H1 (cell line): ENCODE data around the gene ATP11A. TPM values are rescaled to one million over a fixed set of nuclear protein-coding genes. Genes with fewer than 3 reads are reported as not detected.

ENCODE experiments used
- CTCF ChIA-PET: fragments of 300-600 bp; sonication (Branson Sonifier 250); formaldehyde crosslinking; loops from one replicate; lab custom pipeline; 2021; ENCODE audit not compliant: partially characterized antibody; lab: Charles Lee
- POLR2A ChIA-PET: fragments of 300-600 bp; sonication (Branson Sonifier 250); formaldehyde crosslinking; loops from one replicate; lab custom pipeline; 2021; ENCODE audit warnings: inconsistent platforms; ENCODE audit not compliant: partially characterized antibody; lab: Charles Lee
- DNase-seq, 2 experiments: peaks; one replicate each; pipeline versions ENCODE4 v3.0.0 to v3.0.0-alpha.2; 2010 to 2022; ENCODE audit warnings: low spot score in 2 of 2, low read depth in 1 of 2, mixed read lengths in 1 of 2
- FAIRE-seq: peaks from 2 replicates; lab custom pipeline; 2011; peaks lifted over from hg19 to GRCh38; lab: Jason Lieb, UNC
- H2AFZ ChIP-seq: 2 replicates; pipeline ENCODE4 v1.8.1; 2012; ENCODE audit warnings: low read length, inconsistent platforms
- H2AK5ac ChIP-seq: 2 replicates; pipeline ENCODE4 v1.6.1; 2013; ENCODE audit warnings: low read depth, low read length
- H2BK120ac ChIP-seq: replicated peaks from 2 replicates; pipeline ENCODE3; 2013; ENCODE audit warnings: low read depth, low read length, inconsistent platforms
- H2BK12ac ChIP-seq: 2 replicates; pipeline ENCODE4 v1.6.1; 2013; ENCODE audit warnings: low read depth, low read length
- H2BK15ac ChIP-seq: 2 replicates; pipeline ENCODE4 v1.6.1; 2013; ENCODE audit warnings: low read length
- H2BK20ac ChIP-seq: 2 replicates; pipeline ENCODE4 v1.6.1; 2013; ENCODE audit warnings: low read length
- H2BK5ac ChIP-seq: 2 replicates; pipeline ENCODE4 v1.6.1; 2013; ENCODE audit warnings: low read depth, low read length
- H3K14ac ChIP-seq: 2 replicates; pipeline ENCODE4 v1.6.1; 2013; ENCODE audit warnings: inconsistent platforms; ENCODE audit not compliant: insufficient read length
- H3K18ac ChIP-seq: 2 replicates; pipeline ENCODE4 v1.6.1; 2013; ENCODE audit warnings: low read length; ENCODE audit errors: extremely low read depth
- H3K23ac ChIP-seq: 2 replicates; pipeline ENCODE4 v1.6.1; 2013; ENCODE audit warnings: inconsistent platforms; ENCODE audit not compliant: insufficient read length
- H3K23me2 ChIP-seq: 2 replicates; pipeline ENCODE4 v1.6.1; 2013; ENCODE audit warnings: low read depth, low read length
- H3K27ac ChIP-seq: 2 replicates; pipeline ENCODE4 v1.6.1; 2011; ENCODE audit warnings: low read depth, low read length, inconsistent platforms
- H3K27me3 ChIP-seq, 4 experiments: replicated peaks in 1 of 4; 1 replicate in 1 of 4; 2 replicates in 3 of 4; pipeline versions ENCODE4 v1.6.1 to v1.8.1; 2011 to 2013; ENCODE audit warnings: low read length in 3 of 4, mild to moderate bottlenecking in 3 of 4, inconsistent platforms in 2 of 4, mixed read lengths in 2 of 4, moderate library complexity in 1 of 4; ENCODE audit not compliant: control insufficient read depth in 3 of 4, insufficient read depth in 3 of 4; ENCODE audit errors: extremely low read depth in 1 of 4
- H3K36me3 ChIP-seq, 4 experiments: 2 replicates each; pipeline versions ENCODE4 v1.6.1 to v1.8.1; 2011 to 2013; ENCODE audit warnings: mild to moderate bottlenecking in 4 of 4, low read length in 3 of 4, moderate library complexity in 2 of 4, control low read depth in 1 of 4, inconsistent platforms in 1 of 4; ENCODE audit not compliant: insufficient read depth in 4 of 4, control insufficient read depth in 2 of 4
- H3K4ac ChIP-seq: replicated peaks from 2 replicates; pipeline ENCODE3; 2013; ENCODE audit warnings: low read length, low read depth, mixed read lengths, inconsistent platforms; ENCODE audit not compliant: insufficient read length
- H3K4me1 ChIP-seq, 4 experiments: replicated peaks in 1 of 4; 1 replicate in 1 of 4; 2 replicates in 3 of 4; pipeline versions ENCODE4 v1.6.1 to v1.8.1; 2011 to 2013; ENCODE audit warnings: low read length in 3 of 4, inconsistent platforms in 2 of 4, mixed read lengths in 1 of 4; ENCODE audit not compliant: insufficient read depth in 4 of 4, control insufficient read depth in 3 of 4
- H3K4me2 ChIP-seq, 2 experiments: 2 replicates each; pipeline versions ENCODE4 v1.6.1 to v1.8.1; 2011 to 2013; ENCODE audit warnings: low read depth in 2 of 2, low read length in 2 of 2, control low read depth in 1 of 2, inconsistent platforms in 1 of 2, mild to moderate bottlenecking in 1 of 2; ENCODE audit not compliant: insufficient read depth in 1 of 2
- H3K4me3 ChIP-seq, 4 experiments: fragments of 200-600, 300-600 bp in 1 of 4; sonication (generic), shearing (Covaris generic), sonication (Bioruptor Twin) in 1 of 4; 2 replicates each; pipeline versions ENCODE4 v1.5.1 to v1.8.1; 2011 to 2016; ENCODE audit warnings: low read length in 4 of 4, low read depth in 3 of 4, control low read depth in 2 of 4, inconsistent platforms in 2 of 4, mild to moderate bottlenecking in 2 of 4, mixed read lengths in 1 of 4, moderate library complexity in 1 of 4; ENCODE audit not compliant: insufficient read depth in 2 of 4; ENCODE audit errors: extremely low read depth in 1 of 4
- H3K56ac ChIP-seq: replicated peaks from 2 replicates; pipeline ENCODE3; 2013; ENCODE audit warnings: low read depth, mild to moderate bottlenecking, mixed read lengths, low read length, inconsistent platforms; ENCODE audit not compliant: insufficient read length
- H3K79me1 ChIP-seq: 2 replicates; pipeline ENCODE4 v1.6.1; 2013; ENCODE audit warnings: low read depth, low read length, control low read depth
- H3K79me2 ChIP-seq, 2 experiments: 2 replicates each; pipeline versions ENCODE4 v1.6.1 to v1.8.1; 2012 to 2013; ENCODE audit warnings: low read length in 2 of 2, mild to moderate bottlenecking in 2 of 2, inconsistent platforms in 1 of 2; ENCODE audit not compliant: insufficient read depth in 2 of 2, control insufficient read depth in 1 of 2
- H3K9ac ChIP-seq, 4 experiments: replicated peaks in 1 of 4; 1 replicate in 1 of 4; 2 replicates in 3 of 4; pipeline versions ENCODE4 v1.6.1 to v1.8.1; 2011 to 2013; ENCODE audit warnings: low read depth in 3 of 4, low read length in 3 of 4, control low read depth in 2 of 4, mild to moderate bottlenecking in 2 of 4, moderate library complexity in 2 of 4, inconsistent platforms in 1 of 4; ENCODE audit errors: extremely low read depth in 1 of 4
- H3K9me3 ChIP-seq, 2 experiments: 2 replicates each; pipeline versions ENCODE4 v1.6.1 to v1.8.1; 2012 to 2013; ENCODE audit warnings: mild to moderate bottlenecking in 2 of 2, moderate library complexity in 2 of 2, control low read depth in 1 of 2, inconsistent platforms in 1 of 2, low read depth in 1 of 2, low read length in 1 of 2, mixed read lengths in 1 of 2; ENCODE audit not compliant: insufficient read depth in 2 of 2
- H4K20me1 ChIP-seq, 2 experiments: replicated peaks in 1 of 2; 2 replicates each; pipeline versions ENCODE3 to v1.8.1; 2011 to 2013; ENCODE audit warnings: inconsistent platforms in 2 of 2, low read length in 2 of 2, mild to moderate bottlenecking in 1 of 2; ENCODE audit not compliant: insufficient read depth in 2 of 2, control insufficient read depth in 1 of 2
- H4K5ac ChIP-seq: 2 replicates; pipeline ENCODE4 v1.6.1; 2013; ENCODE audit warnings: low read length, low read depth, mixed read lengths, inconsistent platforms; ENCODE audit not compliant: insufficient read length
- H4K8ac ChIP-seq: 2 replicates; pipeline ENCODE4 v1.8.0; 2013; ENCODE audit warnings: mild to moderate bottlenecking, moderate library complexity, low read length, inconsistent platforms; ENCODE audit not compliant: insufficient read depth; ENCODE audit errors: extremely low read depth
- H4K91ac ChIP-seq: replicated peaks from 2 replicates; pipeline ENCODE3; 2013; ENCODE audit warnings: low read length, mixed read lengths, inconsistent platforms; ENCODE audit not compliant: insufficient read length
- BACH1 ChIP-seq: IDR thresholded peaks from 2 replicates; pipeline ENCODE4 v1.6.1; 2012; ENCODE audit warnings: low read length, improper control_type of control experiment
- EZH2 ChIP-seq: fragments of 200-600 bp; sonication (generic); IDR thresholded peaks from 2 replicates; pipeline ENCODE4 v1.7.1; 2012; ENCODE audit warnings: low read depth, mild to moderate bottlenecking, moderate library complexity, low read length, inconsistent platforms; ENCODE audit not compliant: severe bottlenecking
- KDM1A ChIP-seq: fragments of 200-600, 300-600 bp; sonication (generic); IDR thresholded peaks from 2 replicates; pipeline ENCODE4 v1.7.1; 2016; ENCODE audit warnings: mild to moderate bottlenecking, low read length, borderline replicate concordance
- KDM4A ChIP-seq: IDR thresholded peaks from one replicate; pipeline ENCODE4 v1.7.1; 2012; ENCODE audit warnings: low read depth, mild to moderate bottlenecking, moderate library complexity, low read length, inconsistent platforms; ENCODE audit not compliant: severe bottlenecking
- MAFK ChIP-seq: IDR thresholded peaks from 2 replicates; pipeline ENCODE4 v1.6.1; 2012; ENCODE audit warnings: low read depth, mild to moderate bottlenecking, improper control_type of control experiment, low read length
- NANOG ChIP-seq: IDR thresholded peaks from 2 replicates; pipeline ENCODE4 v1.6.1; 2011; ENCODE audit warnings: low read length, low read depth, mild to moderate bottlenecking, inconsistent platforms; ENCODE audit not compliant: insufficient read depth, poor library complexity, severe bottlenecking
- PHF8 ChIP-seq: fragments of 200-600 bp; sonication (generic); conservative IDR thresholded peaks from 2 replicates; pipeline ENCODE4 v1.7.1; 2012; ENCODE audit warnings: low read depth, mild to moderate bottlenecking, inconsistent platforms, low read length, moderate library complexity
- SIRT6 ChIP-seq: IDR thresholded peaks from one replicate; pipeline ENCODE4 v1.7.1; 2012; ENCODE audit warnings: low read length, inconsistent platforms
- ZNF274 ChIP-seq: IDR thresholded peaks from 2 replicates; pipeline ENCODE4 v1.7.0; 2012; ENCODE audit warnings: low read length, borderline replicate concordance; ENCODE audit errors: extremely low read depth
- WGBS, 2 experiments: shearing (Covaris generic) in 1 of 2; methylation state at CpG; one replicate each; pipeline versions ENCODE4 v1.1.6 to v1.1.7; 2013 to 2015; ENCODE audit warnings: low lambda C conversion rate in 2 of 2, mixed read lengths in 2 of 2, inconsistent platforms in 1 of 2, low coverage in 1 of 2, missing lambda C conversion rate in 1 of 2; ENCODE audit not compliant: insufficient replicate concordance in 2 of 2, insufficient coverage in 1 of 2, insufficient read length in 1 of 2; ENCODE audit errors: extremely low coverage in 1 of 2, missing lambda C conversion rate in 1 of 2; 5-methylcytosine and 5-hydroxymethylcytosine counted together
- polyA plus RNA-seq, 7 experiments: library from polyadenylated mRNA; depleted of rRNA in 3 of 7; stranded (reverse) in 5 of 7; unstranded in 2 of 7; fragments of >200 nt in 5 of 7; fragments of 200-250 nt in 2 of 7; gene quantifications; 1 replicate in 5 of 7; 2 replicates in 1 of 7; 4 replicates in 1 of 7; pipeline versions ENCODE4 v1.2.1 to v1.2.3, GENCODE V29; 2011 to 2013; ENCODE audit warnings: missing spikeins in 2 of 7, mixed read lengths in 2 of 7
- total RNA-seq: library from RNA; stranded (reverse); fragmentation: NEBNext Ultra II Directional; extraction: Animal tissue kit (Norgen Biotek cat#: 25700); gene quantifications from 2 replicates; pipeline ENCODE4 v1.2.1, GENCODE V29; 2021

ATP11A gene
- total and polyA plus RNA-seq, 2 of the 8 experiments (the other 6 are each of a cell fraction or from before 2014, with no cell fraction given) = 28.8 to 72.9 TPM

DNA sequence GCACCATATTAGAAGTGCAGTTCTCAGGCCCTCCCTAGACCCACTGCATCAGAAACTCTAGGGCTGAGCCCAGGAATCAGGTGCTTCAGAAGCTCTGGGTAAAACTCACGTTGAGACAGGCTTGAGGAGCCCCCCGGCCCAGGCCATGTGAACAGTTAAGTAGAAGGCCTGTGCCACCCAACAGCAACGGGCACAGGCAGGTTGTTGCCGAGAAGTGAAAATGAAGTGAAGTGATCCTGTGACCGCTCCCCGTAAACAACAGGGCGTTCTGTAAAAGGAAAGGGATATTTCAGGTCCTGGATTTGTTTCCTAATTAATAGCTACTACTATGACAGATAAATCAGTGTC is 128.8 kb downstream of the ATP11A start:
- DNase-seq = no peak
- H3K36me3 ChIP-seq = peaks cover 11 to 66% (median 36%) of the 10 kb centered on the region in 4 experiments; a peak in 7 of 8 replicates
- H3K14ac ChIP-seq = no peak overlapping the region
- no peaks in the 10 kb centered on the region; the same call in 1 of the 2 replicates for H3K79me1 ChIP-seq
- no peak overlapping the region for H3K18ac ChIP-seq
- no peak overlapping the region for H2AFZ ChIP-seq
- CTCF ChIA-PET = interaction anchor here (0.7 kb wide), 1 partner anchor 9 kb away, joined by 4 read pairs; no protein-coding TSS in a partner anchor
- no peak for TF ChIP-seq PHF8
- TF ChIP-seq KDM4A = no peak
- TF ChIP-seq ZNF274 = no peak
- TF ChIP-seq MAFK = no peak
- no peak for TF ChIP-seq BACH1
- no peak for TF ChIP-seq NANOG
- TF ChIP-seq SIRT6 = no peak
- TF ChIP-seq EZH2 = no peak
- TF ChIP-seq KDM1A = no peak
- TF ChIP-seq, all 59 proteins: peak for 0
- Histone ChIP-seq H2BK12ac (no peak overlapping the region), H2BK120ac (no peak overlapping the region), H2BK5ac (no peak overlapping the region), H3K56ac (no peak overlapping the region), H3K23me2 (no peaks in the 10 kb centered on the region), H3K27ac (no peak overlapping the region), H4K8ac (no peak overlapping the region), H3K79me2 (no peaks in the 10 kb centered on the region), H4K5ac (no peak overlapping the region), H4K91ac (no peak overlapping the region), H3K4me3 (no peak overlapping the region), H2AK5ac (no peak overlapping the region), H3K27me3 (no peaks in the 10 kb centered on the region), H4K20me1 (no peaks in the 10 kb centered on the region), H2BK20ac (no peak overlapping the region), H2BK15ac (no peak overlapping the region), H3K4ac (no peak overlapping the region), H3K4me2 (no peak overlapping the region), H3K4me1 (no peaks in the 10 kb centered on the region), H3K23ac (no peak overlapping the region), H3K9ac (no peak overlapping the region), H3K9me3 (peaks cover 15 to 16% of the 10 kb centered on the region in 2 experiments; a peak in 3 of 4 replicates)
- 80% methylated on average over 7 of the region's 7 CpGs; no CpG with 5 or more reads in 1 of the 2 experiments for WGBS, 2 experiments
- POLR2A ChIA-PET = no interaction called here
- no peak for FAIRE-seq
